Measurements from ENCODE around the gene NFS1. TPM values are rescaled to one million over a fixed set of nuclear protein-coding genes. Genes with fewer than 3 reads are reported as not detected.

Gene NFS1
- total RNA-seq, 2 donors from 2014 or later, result 17.0 to 30.9 TPM

DNA sequence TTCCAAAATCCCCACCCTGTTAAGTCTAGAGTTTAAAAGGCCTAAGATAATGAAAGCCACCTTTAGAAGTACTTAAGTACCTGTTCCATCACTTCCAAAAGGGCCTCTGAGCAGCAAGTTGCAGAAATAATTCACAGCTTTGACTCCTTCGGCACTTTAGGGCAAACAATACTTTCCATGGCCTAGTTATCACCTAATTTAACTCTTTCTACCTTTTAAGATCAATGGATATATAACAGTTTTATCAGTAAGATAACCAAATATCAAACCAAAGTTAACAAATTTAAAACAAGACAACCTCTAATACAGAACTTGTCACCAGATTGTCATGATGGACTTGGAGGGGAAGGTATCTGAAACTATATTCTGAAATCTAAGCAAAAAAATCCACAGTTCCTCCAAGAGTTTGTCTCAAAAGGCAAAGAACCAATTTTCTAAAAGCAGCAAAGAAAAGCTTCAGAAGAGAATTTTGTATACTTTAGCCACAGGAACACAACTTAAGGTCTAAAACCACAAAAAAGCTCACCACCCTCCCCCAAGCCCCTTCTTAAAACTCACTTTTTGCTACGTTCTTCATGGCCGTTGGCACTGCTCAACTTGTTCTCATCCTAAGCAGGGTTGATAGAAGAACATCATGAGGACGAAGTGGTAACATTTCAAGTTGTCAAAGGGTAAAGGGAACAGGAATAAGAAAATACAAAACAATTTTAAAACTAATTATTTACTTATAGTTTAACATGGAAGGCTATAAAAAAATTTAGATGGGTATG lies 39.4 kb upstream of the NFS1 start:
- Histone ChIP-seq H3K36me3 (ENCODE audit: control insufficient read depth, insufficient read depth, low read length) (peaks cover 71% of the 10 kb centered on the region), H3K27me3 (ENCODE audit: control insufficient read depth, insufficient read depth, low read length, poor library complexity, severe bottlenecking) (no peaks in the 10 kb centered on the region), H3K27ac (ENCODE audit: low read depth, low read length) (no peak overlapping the region), H3K4me1 (ENCODE audit: control insufficient read depth, insufficient read depth, low read length) (no peaks in the 10 kb centered on the region), H3K4me3 (ENCODE audit: low read length) (peak overlapping the region; percentile 99), H3K9me3 (ENCODE audit: control insufficient read depth, low read length) (no peaks in the 10 kb centered on the region), H3K9ac (ENCODE audit: extremely low read depth, low read length, poor library complexity, severe bottlenecking) (no peak overlapping the region)
- no peaks in the 10 kb centered on the region for H3K27me3 Mint-ChIP-seq (ENCODE audit: insufficient read depth)
- TF ChIP-seq, protein P1, sequence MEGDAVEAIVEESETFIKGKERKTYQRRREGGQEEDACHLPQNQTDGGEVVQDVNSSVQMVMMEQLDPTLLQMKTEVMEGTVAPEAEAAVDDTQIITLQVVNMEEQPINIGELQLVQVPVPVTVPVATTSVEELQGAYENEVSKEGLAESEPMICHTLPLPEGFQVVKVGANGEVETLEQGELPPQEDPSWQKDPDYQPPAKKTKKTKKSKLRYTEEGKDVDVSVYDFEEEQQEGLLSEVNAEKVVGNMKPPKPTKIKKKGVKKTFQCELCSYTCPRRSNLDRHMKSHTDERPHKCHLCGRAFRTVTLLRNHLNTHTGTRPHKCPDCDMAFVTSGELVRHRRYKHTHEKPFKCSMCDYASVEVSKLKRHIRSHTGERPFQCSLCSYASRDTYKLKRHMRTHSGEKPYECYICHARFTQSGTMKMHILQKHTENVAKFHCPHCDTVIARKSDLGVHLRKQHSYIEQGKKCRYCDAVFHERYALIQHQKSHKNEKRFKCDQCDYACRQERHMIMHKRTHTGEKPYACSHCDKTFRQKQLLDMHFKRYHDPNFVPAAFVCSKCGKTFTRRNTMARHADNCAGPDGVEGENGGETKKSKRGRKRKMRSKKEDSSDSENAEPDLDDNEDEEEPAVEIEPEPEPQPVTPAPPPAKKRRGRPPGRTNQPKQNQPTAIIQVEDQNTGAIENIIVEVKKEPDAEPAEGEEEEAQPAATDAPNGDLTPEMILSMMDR (conservative IDR thresholded peaks at IDR 0.05), result no peak
- H3K4me3 Mint-ChIP-seq, result peak overlapping the region; percentile 32
- DNase-seq, result no peak
- 85 to 97% methylated on average over 3 of the region's 4 CpGs for WGBS, 2 experiments (ENCODE audit: insufficient coverage in 1 of 2, insufficient read length in 1 of 2)
- no peaks in the 10 kb centered on the region for H3K9me3 Mint-ChIP-seq
- H3K36me3 Mint-ChIP-seq (ENCODE audit: low read depth), result peaks cover 68% of the 10 kb centered on the region
- no peak overlapping the region for H3K27ac Mint-ChIP-seq
- H3K4me1 Mint-ChIP-seq, result peaks cover 30% of the 10 kb centered on the region

DNA sequence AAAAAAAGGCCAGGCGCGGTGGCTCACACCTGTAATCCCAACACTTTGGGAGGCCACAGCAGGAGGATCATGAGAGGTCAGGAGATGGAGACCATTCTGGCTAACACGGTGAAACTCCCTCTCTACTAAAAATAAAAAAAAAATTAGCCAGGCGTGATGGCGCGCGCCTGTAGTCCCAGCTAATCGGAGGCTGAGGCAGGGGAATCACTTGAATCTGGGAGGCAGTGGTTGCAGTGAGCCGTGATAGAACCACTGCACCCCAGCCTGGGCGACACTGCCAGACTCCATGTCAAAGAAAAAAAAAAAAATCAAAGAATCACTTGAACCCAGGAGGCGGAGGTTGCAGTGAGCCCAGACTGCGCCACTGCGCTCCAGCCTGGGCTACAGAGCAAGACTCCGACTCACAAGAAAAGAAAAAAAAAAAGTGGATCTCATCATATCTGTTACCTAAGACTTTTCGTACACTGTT lies 38.7 kb upstream of the NFS1 start:
- Mint-ChIP-seq H3K36me3 (ENCODE audit: low read depth) (peaks cover 75% of the 10 kb centered on the region), H3K27ac (no peak overlapping the region)

DNA sequence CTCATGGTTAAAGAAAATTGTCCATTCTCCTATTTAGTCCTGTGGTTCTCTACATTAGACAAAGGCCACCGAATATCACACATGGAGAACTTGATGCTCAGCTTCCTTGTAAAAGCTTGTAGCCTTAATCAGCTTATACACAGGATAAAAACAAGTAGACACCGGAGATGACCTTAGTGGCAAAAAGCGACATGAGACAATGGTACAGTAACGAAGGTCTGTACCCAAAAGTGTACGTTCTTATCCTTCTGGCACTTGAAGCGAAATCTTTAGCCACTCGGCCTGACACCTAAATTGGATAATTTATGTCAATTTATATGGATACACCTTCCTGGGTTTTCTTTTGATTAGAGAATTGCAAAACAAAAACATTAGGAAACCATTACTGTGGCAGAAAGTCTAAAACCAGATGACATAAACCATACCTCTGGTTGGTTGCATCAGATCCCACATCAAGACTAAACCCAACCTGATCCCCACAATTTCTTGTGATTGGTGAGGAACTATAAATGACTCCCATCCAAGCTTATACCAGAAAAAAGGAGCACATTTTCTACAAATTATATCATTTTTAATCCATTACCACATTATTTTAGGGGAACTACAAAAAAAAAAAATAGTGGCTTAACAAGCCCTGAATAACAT lies 36.8 kb upstream of the NFS1 start:
- peak overlapping the region; percentile 9 for H3K27ac Mint-ChIP-seq
- no peak overlapping the region for H3K27ac ChIP-seq (ENCODE audit: low read depth, low read length)
- DNase-seq, result no peak
- H3K27me3 ChIP-seq (ENCODE audit: control insufficient read depth, insufficient read depth, low read length, poor library complexity, severe bottlenecking), result no peaks in the 10 kb centered on the region
- H3K4me1 Mint-ChIP-seq, result peaks cover 30% of the 10 kb centered on the region
- H3K9ac ChIP-seq (ENCODE audit: extremely low read depth, low read length, poor library complexity, severe bottlenecking), result no peak overlapping the region
- H3K36me3 ChIP-seq (ENCODE audit: control insufficient read depth, insufficient read depth, low read length), result peaks cover 97% of the 10 kb centered on the region
- 94 to 98% methylated on average over 4 to 6 of the region's 7 CpGs for WGBS, 2 experiments (ENCODE audit: insufficient coverage in 1 of 2, insufficient read length in 1 of 2)
- peak overlapping the region; percentile 70 for H3K4me3 ChIP-seq (ENCODE audit: low read length)
- H3K4me1 ChIP-seq (ENCODE audit: control insufficient read depth, insufficient read depth, low read length), result no peaks in the 10 kb centered on the region
- H3K9me3 Mint-ChIP-seq, result no peaks in the 10 kb centered on the region
- TF ChIP-seq, protein P1 (conservative IDR thresholded peaks at IDR 0.05), result no peak
- peaks cover 80% of the 10 kb centered on the region for H3K36me3 Mint-ChIP-seq (ENCODE audit: low read depth)
- H3K4me3 Mint-ChIP-seq, result no peak overlapping the region
- no peaks in the 10 kb centered on the region for H3K9me3 ChIP-seq (ENCODE audit: control insufficient read depth, low read length)
- no peaks in the 10 kb centered on the region for H3K27me3 Mint-ChIP-seq (ENCODE audit: insufficient read depth)

More for the DNA sequence above, 38.7 kb upstream of the NFS1 start:
- Histone ChIP-seq H3K36me3 (ENCODE audit: control insufficient read depth, insufficient read depth, low read length) (peaks cover 78% of the 10 kb centered on the region), H3K4me3 (ENCODE audit: low read length) (peak overlapping the region; percentile 99), H3K27me3 (ENCODE audit: control insufficient read depth, insufficient read depth, low read length, poor library complexity, severe bottlenecking) (no peaks in the 10 kb centered on the region), H3K27ac (ENCODE audit: low read depth, low read length) (no peak overlapping the region), H3K9me3 (ENCODE audit: control insufficient read depth, low read length) (no peaks in the 10 kb centered on the region), H3K4me1 (ENCODE audit: control insufficient read depth, insufficient read depth, low read length) (no peaks in the 10 kb centered on the region), H3K9ac (ENCODE audit: extremely low read depth, low read length, poor library complexity, severe bottlenecking) (no peak overlapping the region)
- peak; percentile 26 for DNase-seq
- 95 to 98% methylated on average over 11 to 15 of the region's 15 CpGs for WGBS, 2 experiments (ENCODE audit: insufficient coverage in 1 of 2, insufficient read length in 1 of 2)
- H3K9me3 Mint-ChIP-seq, result no peaks in the 10 kb centered on the region
- H3K27me3 Mint-ChIP-seq (ENCODE audit: insufficient read depth), result no peaks in the 10 kb centered on the region
- peaks cover 23% of the 10 kb centered on the region for H3K4me1 Mint-ChIP-seq
- H3K4me3 Mint-ChIP-seq, result no peak overlapping the region
- TF ChIP-seq, protein P1 (conservative IDR thresholded peaks at IDR 0.05), result no peak

Data from endodermal cell (in vitro differentiated cells).